Measurements from ENCODE around the gene DCTPP1. TPM values are rescaled to one million over a fixed set of nuclear protein-coding genes. Genes with fewer than 3 reads are reported as not detected.

DCTPP1 gene
- total RNA-seq, 2 experiments from 2014 or later = 98.4 to 105 TPM

- Mint-ChIP-seq H3K4me1 (ENCODE audit: low read depth) (peaks cover 22% of the 10 kb centered on the region), H3K36me3 (ENCODE audit: low read depth) (no peaks in the 10 kb centered on the region), H3K27me3 (no peaks in the 10 kb centered on the region), H3K9me3 (no peaks in the 10 kb centered on the region), H3K27ac (no peak overlapping the region), H3K4me3 (no peak overlapping the region)
- no peak for ATAC-seq
- intact Hi-C loops (cut with micrococcal nuclease) = loop anchor here (5.0 kb wide), 1 partner anchor 35 kb away; the partner anchor contains the start of gene ITGAL
- POLR2A ChIA-PET = interaction anchor here (0.6 to 2.8 kb wide), 8 partner anchors 7 to 373 kb away, joined by 3 to 9 read pairs (median 4); partner anchors contain the start of gene SEPHS2
- DNase-seq = no peak
- CTCF ChIA-PET = interaction anchor here (1.0 to 1.9 kb wide), 2 partner anchors 12 to 42 kb away, joined by 3 to 9 read pairs; no protein-coding TSS in a partner anchor
- no peak for TF ChIP-seq CTCF (IDR thresholded peaks at IDR 0.05)
These were observed 7.7 kb upstream of the DCTPP1 start for GRCh38 chr16:30437511-30438046.

GRCh38 chr16:30434852-30435251 is 5.0 kb upstream of the DCTPP1 start:
- ChIA-PET CTCF (interaction anchor here (1.1 to 5.5 kb wide), 5 partner anchors 15 to 181 kb away, joined by 4 to 84 read pairs (median 5); no protein-coding TSS in a partner anchor), POLR2A (interaction anchor here (0.6 to 2.8 kb wide), 2 partner anchors 10 to 11 kb away, joined by 3 to 9 read pairs; partner anchors contain the start of gene SEPHS2)
- DNase-seq (peak; percentile 85), ATAC-seq (peak; percentile 15)
- H3K36me3 Mint-ChIP-seq (ENCODE audit: low read depth) = no peaks in the 10 kb centered on the region
- H3K27me3 Mint-ChIP-seq = no peaks in the 10 kb centered on the region
- H3K4me3 Mint-ChIP-seq = peak overlapping the region; percentile 14
- intact Hi-C loops (cut with micrococcal nuclease) = loop anchor here (5.0 kb wide), 1 partner anchor 37 kb away; the partner anchor contains the start of gene ITGAL
- no peak for TF ChIP-seq CTCF (IDR thresholded peaks at IDR 0.05)
- peak overlapping the region; percentile 73 for H3K27ac Mint-ChIP-seq
- H3K9me3 Mint-ChIP-seq = no peaks in the 10 kb centered on the region
- peaks cover 20% of the 10 kb centered on the region for H3K4me1 Mint-ChIP-seq (ENCODE audit: low read depth)

- no peaks in the 10 kb centered on the region for H3K9me3 Mint-ChIP-seq
- peaks cover 36% of the 10 kb centered on the region for H3K4me1 Mint-ChIP-seq (ENCODE audit: low read depth)
- H3K4me3 Mint-ChIP-seq = no peak overlapping the region
- no peaks in the 10 kb centered on the region for H3K27me3 Mint-ChIP-seq
- no peak for DNase-seq
- ChIA-PET CTCF (interaction anchor here (0.8 to 5.5 kb wide), 37 partner anchors 9 to 228 kb away, joined by 3 to 84 read pairs (median 6); partner anchors contain the start of genes FBRS, ITGAL, SEPHS2 and SEPTIN1), POLR2A (interaction anchor here (0.6 to 2.5 kb wide), 27 partner anchors 8 to 266 kb away, joined by 3 to 21 read pairs (median 4); partner anchors contain the start of genes ITGAL, PRR14, SEPHS2 and ZNF688)
- peak; percentile 11 for ATAC-seq
- H3K36me3 Mint-ChIP-seq (ENCODE audit: low read depth) = peaks cover 30% of the 10 kb centered on the region
- no peak overlapping the region for H3K27ac Mint-ChIP-seq
- TF ChIP-seq CTCF (IDR thresholded peaks at IDR 0.05) = peak; percentile 39
- intact Hi-C loops (cut with micrococcal nuclease) = no loop called here
These were observed 669 bp upstream of the DCTPP1 start for GRCh38 chr16:30430428-30430970.

- Mint-ChIP-seq H3K4me1 (ENCODE audit: low read depth) (peaks cover 29% of the 10 kb centered on the region), H3K4me3 (no peak overlapping the region), H3K36me3 (ENCODE audit: low read depth) (peaks cover 34% of the 10 kb centered on the region), H3K9me3 (no peaks in the 10 kb centered on the region), H3K27ac (no peak overlapping the region), H3K27me3 (no peaks in the 10 kb centered on the region)
- intact Hi-C loops (cut with micrococcal nuclease) = no loop called here
- TF ChIP-seq CTCF (IDR thresholded peaks at IDR 0.05) = no peak
- ATAC-seq = no peak
- ChIA-PET POLR2A (interaction anchor here (0.6 to 2.5 kb wide), 27 partner anchors 8 to 268 kb away, joined by 3 to 21 read pairs (median 4); partner anchors contain the start of genes ITGAL, PRR14, ZNF689 and ZNF771), CTCF (interaction anchor here (0.6 to 5.5 kb wide), 55 partner anchors 9 to 229 kb away, joined by 3 to 84 read pairs (median 5); partner anchors contain the start of genes FBRS, ITGAL, SEPHS2 and SEPTIN1)
- no peak for DNase-seq
These were observed 482 bp downstream of the DCTPP1 start for GRCh38 chr16:30429418-30429677.

GRCh38 chr16:30428055-30428454 is 1.8 kb downstream of the DCTPP1 start:
- no peaks in the 10 kb centered on the region for H3K27me3 Mint-ChIP-seq
- H3K4me3 Mint-ChIP-seq = no peak overlapping the region
- H3K36me3 Mint-ChIP-seq (ENCODE audit: low read depth) = peaks cover 37% of the 10 kb centered on the region
- ATAC-seq (no peak), DNase-seq (no peak)
- H3K9me3 Mint-ChIP-seq = no peaks in the 10 kb centered on the region
- peak overlapping the region; percentile 39 for H3K27ac Mint-ChIP-seq
- TF ChIP-seq CTCF (IDR thresholded peaks at IDR 0.05) = no peak
- peaks cover 22% of the 10 kb centered on the region for H3K4me1 Mint-ChIP-seq (ENCODE audit: low read depth)
- ChIA-PET POLR2A (interaction anchor here (1.1 kb wide), 1 partner anchor 28 kb away, joined by 3 read pairs; no protein-coding TSS in a partner anchor), CTCF (interaction anchor here (2.4 kb wide), 1 partner anchor 10 kb away, joined by 7 read pairs; no protein-coding TSS in a partner anchor)
- intact Hi-C loops (cut with micrococcal nuclease) = no loop called here

Data from activated CD8-positive, alpha-beta T cell treated with anti-CD3 and anti-CD28 coated beads for 36 hours (primary cell).